ENCODE measurements around the gene CSF1.

Gene CSF1

GRCh38 chr1:109959974-109960744 is 49.5 kb downstream of the CSF1 start:
- ATAC-seq = no peak
- Mint-ChIP-seq H3K27me3 (no peaks in the 10 kb centered on the region), H3K9me3 (no peaks in the 10 kb centered on the region), H3K4me3 (no peak overlapping the region), H3K27ac (no peak overlapping the region), H3K4me1 (no peaks in the 10 kb centered on the region)
- DNase-seq = no peak

- DNase-seq (no peak), ATAC-seq (no peak)
- no peak overlapping the region for H3K4me3 Mint-ChIP-seq
- no peaks in the 10 kb centered on the region for H3K27me3 Mint-ChIP-seq
- no peak overlapping the region for H3K27ac Mint-ChIP-seq
- H3K9me3 Mint-ChIP-seq = no peaks in the 10 kb centered on the region
- no peaks in the 10 kb centered on the region for H3K4me1 Mint-ChIP-seq
These were observed 50.1 kb downstream of the CSF1 start for GRCh38 chr1:109960745-109961094.

GRCh38 chr1:109963864-109964263 is 53.2 kb downstream of the CSF1 start:
- no peaks in the 10 kb centered on the region for H3K4me1 Mint-ChIP-seq
- no peak overlapping the region for H3K4me3 Mint-ChIP-seq
- no peak for DNase-seq
- no peaks in the 10 kb centered on the region for H3K9me3 Mint-ChIP-seq
- no peak overlapping the region for H3K27ac Mint-ChIP-seq
- no peaks in the 10 kb centered on the region for H3K27me3 Mint-ChIP-seq
- no peak for ATAC-seq

- Mint-ChIP-seq H3K27me3 (peaks cover 8% of the 10 kb centered on the region), H3K9me3 (no peaks in the 10 kb centered on the region), H3K4me3 (no peak overlapping the region), H3K27ac (no peak overlapping the region), H3K4me1 (no peaks in the 10 kb centered on the region)
- DNase-seq = no peak
- ATAC-seq = no peak
These were observed 58.6 kb downstream of the CSF1 start for GRCh38 chr1:109969146-109969829.

GRCh38 chr1:109969907-109970306 is 59.3 kb downstream of the CSF1 start:
- no peaks in the 10 kb centered on the region for H3K9me3 Mint-ChIP-seq
- ATAC-seq = no peak
- DNase-seq = no peak
- no peak overlapping the region for H3K27ac Mint-ChIP-seq
- peaks cover 8% of the 10 kb centered on the region for H3K27me3 Mint-ChIP-seq
- no peak overlapping the region for H3K4me3 Mint-ChIP-seq
- no peaks in the 10 kb centered on the region for H3K4me1 Mint-ChIP-seq

GRCh38 chr1:109971559-109971958 is 60.9 kb downstream of the CSF1 start:
- DNase-seq (no peak), ATAC-seq (no peak)
- H3K9me3 Mint-ChIP-seq = no peaks in the 10 kb centered on the region
- H3K27me3 Mint-ChIP-seq = peaks cover 8% of the 10 kb centered on the region
- H3K4me3 Mint-ChIP-seq = no peak overlapping the region
- no peak overlapping the region for H3K27ac Mint-ChIP-seq
- H3K4me1 Mint-ChIP-seq = no peaks in the 10 kb centered on the region

GRCh38 chr1:109974191-109974590 is 63.5 kb downstream of the CSF1 start:
- Mint-ChIP-seq H3K27ac (no peak overlapping the region), H3K27me3 (peaks cover 35% of the 10 kb centered on the region), H3K4me3 (no peak overlapping the region), H3K4me1 (no peaks in the 10 kb centered on the region), H3K9me3 (no peaks in the 10 kb centered on the region)
- ATAC-seq (no peak), DNase-seq (no peak)

GRCh38 chr1:109975718-109976117 is 65.1 kb downstream of the CSF1 start:
- DNase-seq = no peak
- H3K27ac Mint-ChIP-seq = no peak overlapping the region
- H3K4me3 Mint-ChIP-seq = no peak overlapping the region
- H3K4me1 Mint-ChIP-seq = no peaks in the 10 kb centered on the region
- ATAC-seq = no peak
- peaks cover 34% of the 10 kb centered on the region for H3K27me3 Mint-ChIP-seq
- H3K9me3 Mint-ChIP-seq = no peaks in the 10 kb centered on the region

- Mint-ChIP-seq H3K27me3 (peaks cover 28% of the 10 kb centered on the region), H3K27ac (no peak overlapping the region), H3K4me3 (no peak overlapping the region), H3K9me3 (no peaks in the 10 kb centered on the region), H3K4me1 (no peaks in the 10 kb centered on the region)
- DNase-seq (no peak), ATAC-seq (no peak)
These were observed 66.1 kb downstream of the CSF1 start for GRCh38 chr1:109976762-109977161.

- no peak overlapping the region for H3K27ac Mint-ChIP-seq
- no peak for ATAC-seq
These were observed 66.6 kb downstream of the CSF1 start for GRCh38 chr1:109977225-109977624.

GRCh38 chr1:109977657-109978378 is 67.2 kb downstream of the CSF1 start:
- no peak for DNase-seq
- Mint-ChIP-seq H3K4me3 (no peak overlapping the region), H3K9me3 (no peaks in the 10 kb centered on the region), H3K27ac (no peak overlapping the region), H3K4me1 (no peaks in the 10 kb centered on the region), H3K27me3 (peaks cover 28% of the 10 kb centered on the region)
- ATAC-seq = no peak

More at GRCh38 chr1:109977225-109977624, 66.6 kb downstream of the CSF1 start:
- peaks cover 28% of the 10 kb centered on the region for H3K27me3 Mint-ChIP-seq
- no peak for DNase-seq
- H3K4me1 Mint-ChIP-seq = no peaks in the 10 kb centered on the region
- H3K4me3 Mint-ChIP-seq = no peak overlapping the region
- no peaks in the 10 kb centered on the region for H3K9me3 Mint-ChIP-seq

GRCh38 chr1:109978761-109979488 is 68.3 kb downstream of the CSF1 start:
- Mint-ChIP-seq H3K27me3 (peaks cover 28% of the 10 kb centered on the region), H3K9me3 (no peaks in the 10 kb centered on the region), H3K4me3 (no peak overlapping the region), H3K4me1 (peaks cover 2% of the 10 kb centered on the region), H3K27ac (no peak overlapping the region)
- ATAC-seq = no peak
- DNase-seq = no peak

GRCh38 chr1:109979489-109980091 is 68.9 kb downstream of the CSF1 start:
- no peak for DNase-seq
- no peaks in the 10 kb centered on the region for H3K9me3 Mint-ChIP-seq

More at GRCh38 chr1:109979489-109980091, 68.9 kb downstream of the CSF1 start:
- Mint-ChIP-seq H3K4me3 (no peak overlapping the region), H3K27me3 (peaks cover 28% of the 10 kb centered on the region), H3K27ac (no peak overlapping the region), H3K4me1 (peaks cover 4% of the 10 kb centered on the region)
- ATAC-seq = no peak

Measured in stimulated activated naive CD8-positive, alpha-beta T cell treated with anti-CD3 and anti-CD28 coated beads, Interleukin-15, amount 100 ng/mL, for 72 hours (primary cell).